Endothelial cell of umbilical vein (primary cell): Measurements from ENCODE around the gene COG6. TPM values are rescaled to one million over a fixed set of nuclear protein-coding genes. Genes with fewer than 3 reads are reported as not detected.

Experiments used
- BruUV-seq: library from RNA; stranded (reverse); fragments of 400-500 nt; replicated peaks from 2 replicates; lab custom pipeline; 2021; lab: Mats Ljungman, UMichigan
- CTCF ChIA-PET: fragments of 300-600, 350-600 bp; sonication (Branson Sonifier 250); formaldehyde crosslinking; loops from one replicate; lab custom pipeline; 2021; ENCODE audit warnings: antibody characterized with exemption, inconsistent platforms; lab: Charles Lee
- POLR2A ChIA-PET: fragments of 300-600, 350-600 bp; sonication (Branson Sonifier 250); formaldehyde crosslinking; loops from one replicate; lab custom pipeline; 2021; ENCODE audit warnings: antibody characterized with exemption, inconsistent platforms; lab: Charles Lee
- DNase-seq: peaks from one replicate; pipeline ENCODE4 v3.0.0-alpha.2; 2011; ENCODE audit warnings: low read depth, low spot score
- FAIRE-seq: peaks from 2 replicates; lab custom pipeline; 2011; peaks lifted over from hg19 to GRCh38; lab: Jason Lieb, UNC
- H2AFZ ChIP-seq: 2 replicates; pipeline ENCODE4 v1.6.0; 2012; ENCODE audit warnings: low read depth, low read length, control low read depth, inconsistent platforms
- H3K27ac ChIP-seq: 2 replicates; pipeline ENCODE4 v1.5.1; 2011; ENCODE audit warnings: low read depth, mild to moderate bottlenecking, control low read depth, low read length, moderate library complexity; ENCODE audit not compliant: insufficient read depth
- H3K27me3 ChIP-seq, 2 experiments: 2 replicates each; pipeline versions ENCODE4 v1.6.0 to v1.6.1; 2011; ENCODE audit warnings: low read length in 2 of 2, mixed read lengths in 1 of 2; ENCODE audit not compliant: control insufficient read depth in 2 of 2, insufficient read depth in 2 of 2
- H3K36me3 ChIP-seq, 2 experiments: 2 replicates in 1 of 2; 3 replicates in 1 of 2; pipeline ENCODE4 v1.5.1; 2011; ENCODE audit warnings: low read length in 2 of 2, mild to moderate bottlenecking in 1 of 2, moderate library complexity in 1 of 2; ENCODE audit not compliant: control insufficient read depth in 2 of 2, insufficient read depth in 2 of 2; ENCODE audit errors: extremely low read depth in 1 of 2
- H3K4me1 ChIP-seq: 3 replicates; pipeline ENCODE4 v1.5.1; 2011; ENCODE audit warnings: mild to moderate bottlenecking, low read length; ENCODE audit not compliant: control insufficient read depth, insufficient read depth; ENCODE audit errors: extremely low read depth
- H3K4me2 ChIP-seq: 2 replicates; pipeline ENCODE4 v1.6.1; 2011; ENCODE audit warnings: low read length, control low read depth, mixed read lengths; ENCODE audit not compliant: insufficient read depth
- H3K4me3 ChIP-seq, 3 experiments: fragments of 200-600 bp in 1 of 3; sonication (generic), shearing (Covaris generic) in 1 of 3; replicated peaks in 1 of 3; 2 replicates each; pipeline ENCODE4 v1.5.1; 2011 to 2016; ENCODE audit warnings: control low read depth in 3 of 3, low read length in 3 of 3, mild to moderate bottlenecking in 2 of 3, inconsistent platforms in 1 of 3, low read depth in 1 of 3, moderate library complexity in 1 of 3; ENCODE audit not compliant: insufficient read depth in 1 of 3
- H3K79me2 ChIP-seq: 2 replicates; pipeline ENCODE4 v1.6.0; 2012; ENCODE audit warnings: low read length, inconsistent platforms; ENCODE audit not compliant: control insufficient read depth, insufficient read depth
- H3K9ac ChIP-seq: replicated peaks from 2 replicates; pipeline ENCODE3; 2011; ENCODE audit warnings: low read length, control low read depth; ENCODE audit not compliant: insufficient read depth; ENCODE audit errors: extremely low read depth
- H3K9me1 ChIP-seq: replicated peaks from 3 replicates; pipeline ENCODE4 v1.6.0; 2011; ENCODE audit warnings: mild to moderate bottlenecking, low read length; ENCODE audit not compliant: control insufficient read depth, insufficient read depth; ENCODE audit errors: extremely low read depth
- H3K9me3 ChIP-seq: replicated peaks from 2 replicates; pipeline ENCODE4 v1.5.1; 2012; ENCODE audit warnings: low read length, inconsistent platforms; ENCODE audit not compliant: control insufficient read depth, insufficient read depth
- H4K20me1 ChIP-seq: replicated peaks from 2 replicates; pipeline ENCODE3; 2011; ENCODE audit warnings: mild to moderate bottlenecking, low read length; ENCODE audit not compliant: control insufficient read depth, insufficient read depth; ENCODE audit errors: extremely low read depth
- EZH2 ChIP-seq: IDR thresholded peaks from 2 replicates; pipeline ENCODE4 v1.6.1; 2012; ENCODE audit warnings: borderline replicate concordance, low read depth, mild to moderate bottlenecking, moderate library complexity, low read length, inconsistent platforms; ENCODE audit not compliant: severe bottlenecking
- FOS ChIP-seq: IDR thresholded peaks from 2 replicates; pipeline ENCODE4 v1.6.1; 2011; ENCODE audit warnings: mild to moderate bottlenecking, low read length, moderate library complexity, borderline replicate concordance; ENCODE audit not compliant: insufficient read depth
- GATA2 ChIP-seq: IDR thresholded peaks from 2 replicates; pipeline ENCODE4 v1.7.0; 2011; ENCODE audit warnings: low read depth, mild to moderate bottlenecking, moderate library complexity, mixed read lengths, low read length; ENCODE audit not compliant: insufficient read length, insufficient read depth
- JUN ChIP-seq: IDR thresholded peaks from 2 replicates; pipeline ENCODE4 v1.6.1; 2011; ENCODE audit warnings: borderline replicate concordance, low read depth; ENCODE audit not compliant: insufficient read length, insufficient read depth
- MYC ChIP-seq: IDR thresholded peaks from one replicate; pipeline ENCODE4 v1.6.1; 2011; ENCODE audit warnings: mild to moderate bottlenecking, low read depth, low read length
- POLR2A ChIP-seq: IDR thresholded peaks from 2 replicates; pipeline ENCODE4 v1.6.1; 2012; ENCODE audit warnings: low read depth, mild to moderate bottlenecking, control low read depth, low read length
- POLR2AphosphoS5 ChIP-seq: IDR thresholded peaks from 2 replicates; pipeline ENCODE4 v1.6.1; 2012; ENCODE audit warnings: low read depth, mild to moderate bottlenecking, control low read depth, low read length, moderate library complexity; ENCODE audit not compliant: insufficient read depth
- dilution Hi-C: fragments of 300-500 bp; cut with MboI; formaldehyde crosslinking; loops from one replicate; pipeline ENCODE4 v1.15.0; 2019; ENCODE audit warnings: low sequenced_read_pairs; ENCODE audit not compliant: extremely low pct_ligation_motif_present
- intact Hi-C: fragments of 100-400 bp; cut with micrococcal nuclease; formaldehyde crosslinking; loops from one replicate; pipeline ENCODE4 v1.10.0; 2022
- polyA plus RNA-seq, 4 experiments: library from polyadenylated mRNA; depleted of rRNA in 3 of 4; stranded (reverse) in 3 of 4; unstranded in 1 of 4; fragments of >200 nt; gene quantifications; 2 replicates each; pipeline versions ENCODE4 v1.2.1 to v1.2.3, GENCODE V29; 2011 to 2012; ENCODE audit warnings: missing spikeins in 1 of 4
- total RNA-seq: library from RNA; stranded (reverse); gene quantifications from 2 replicates; pipeline ENCODE4 v1.2.3, GENCODE V29; 2021
- TF ChIP-seq, protein P1 (sequence below): IDR thresholded peaks from 2 replicates; pipeline ENCODE4 v1.6.1; 2011; ENCODE audit not compliant: insufficient read depth, insufficient read length
- TF ChIP-seq, protein P2 (sequence below), 2 donors: IDR thresholded peaks; 1 replicate in 1 of 2; 2 replicates in 1 of 2; pipeline ENCODE4 v1.5.1; 2011; ENCODE audit warnings: low read length in 2 of 2, mild to moderate bottlenecking in 2 of 2, moderate library complexity in 2 of 2, control low read depth in 1 of 2, inconsistent platforms in 1 of 2, low read depth in 1 of 2; ENCODE audit not compliant: insufficient read depth in 1 of 2; ENCODE audit errors: extremely low read depth in 1 of 2

Gene COG6
- total and polyA plus RNA-seq, 2 donors (not counting 3 experiments of a cell fraction or from before 2014, with no cell fraction given) = 12.1 to 41.1 TPM

DNA sequence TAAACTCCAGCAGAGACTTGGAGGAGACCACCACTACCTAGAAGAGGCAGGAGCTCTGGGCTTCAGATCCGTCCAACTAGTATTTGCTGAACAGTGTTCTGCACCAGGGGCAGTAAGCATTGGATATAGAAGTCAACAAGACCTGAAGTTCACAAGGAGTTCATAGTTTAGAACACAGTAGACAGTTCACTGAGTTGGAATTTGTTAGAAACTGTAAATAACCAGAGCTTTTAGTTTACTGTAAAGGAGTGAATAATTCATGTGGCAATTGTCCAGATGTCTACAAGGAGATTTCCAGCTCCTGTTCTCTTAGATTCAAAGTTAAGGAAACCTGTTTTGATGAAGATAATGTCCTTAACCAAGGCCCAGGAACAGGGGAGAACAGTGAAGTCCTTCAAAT is 128.9 kb downstream of the COG6 start:
- no peak overlapping the region for H3K27ac ChIP-seq
- no peak overlapping the region for H3K4me2 ChIP-seq
- H3K9me1 ChIP-seq = no peaks in the 10 kb centered on the region
- H3K36me3 ChIP-seq = no peaks in the 10 kb centered on the region
- H3K9ac ChIP-seq = no peak overlapping the region
- dilution Hi-C loops = no loop called here
- intact Hi-C loops = loop anchor here (5.0 to 10.0 kb wide), 5 partner anchors 528 to 993 kb away; no protein-coding TSS in a partner anchor
- H4K20me1 ChIP-seq = no peaks in the 10 kb centered on the region
- peak; percentile 84 for DNase-seq
- H3K4me3 ChIP-seq = no peak overlapping the region
- TF ChIP-seq JUN (no peak), MYC (no peak)
- H3K9me3 ChIP-seq = no peaks in the 10 kb centered on the region
- FAIRE-seq = no peak
- no TSS peak for BruUV-seq
- H3K4me1 ChIP-seq = peaks cover 53% of the 10 kb centered on the region
- ChIA-PET CTCF (interaction anchor here (0.9 to 3.8 kb wide), 10 partner anchors 10 to 993 kb away, joined by 3 to 47 read pairs (median 4); no protein-coding TSS in a partner anchor), POLR2A (interaction anchor here (0.6 to 1.4 kb wide), 2 partner anchors 108 to 109 kb away, joined by 3 to 4 read pairs; no protein-coding TSS in a partner anchor)
- H3K79me2 ChIP-seq = no peaks in the 10 kb centered on the region
- H2AFZ ChIP-seq = no peak overlapping the region
- no peaks in the 10 kb centered on the region for H3K27me3 ChIP-seq

DNA sequence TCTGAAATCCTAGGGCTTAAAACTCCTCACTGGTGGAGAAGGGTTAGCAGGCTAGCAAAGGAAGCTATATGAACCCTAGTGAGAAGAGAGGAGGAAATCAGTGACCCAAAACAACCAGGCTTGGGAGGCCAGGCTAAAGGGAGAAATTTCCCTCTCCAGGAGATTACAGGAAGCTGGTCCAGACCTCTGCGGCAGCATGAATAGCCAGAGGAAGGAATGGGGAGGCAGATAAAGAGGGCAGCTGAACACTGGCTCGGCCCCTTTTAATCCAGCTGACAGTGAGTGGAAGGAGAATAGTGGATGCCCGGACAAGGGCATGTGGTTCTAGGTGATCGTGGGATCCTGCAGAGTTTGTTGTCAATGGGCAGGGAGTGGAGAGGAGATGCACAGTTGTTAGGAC is 130.6 kb downstream of the COG6 start:
- Histone ChIP-seq H3K9ac (peak overlapping the region; percentile 32), H2AFZ (peak overlapping the region; percentile 51), H4K20me1 (no peaks in the 10 kb centered on the region), H3K36me3 (no peaks in the 10 kb centered on the region), H3K27me3 (no peaks in the 10 kb centered on the region), H3K79me2 (no peaks in the 10 kb centered on the region), H3K9me3 (no peaks in the 10 kb centered on the region), H3K4me1 (peaks cover 41% of the 10 kb centered on the region), H3K27ac (peak overlapping the region; percentile 82), H3K4me2 (peak overlapping the region; percentile 60), H3K4me3 (peak overlapping the region in 1 of 3 experiments; percentile 22), H3K9me1 (no peaks in the 10 kb centered on the region)
- CTCF ChIA-PET = interaction anchor here (0.7 to 1.5 kb wide), 10 partner anchors 9 to 991 kb away, joined by 3 to 12 read pairs (median 4); no protein-coding TSS in a partner anchor
- FAIRE-seq (peak; percentile 97), DNase-seq (peak; percentile 97)
- BruUV-seq = no TSS peak
- intact Hi-C loops = loop anchor here (1.0 to 10.0 kb wide), 9 partner anchors 33 to 881 kb away; partner anchors contain the start of gene FOXO1
- POLR2A ChIA-PET = no interaction called here
- dilution Hi-C loops = no loop called here
- TF ChIP-seq POLR2AphosphoS5 (peak; percentile 88), JUN (peak; percentile 13), MYC (no peak), EZH2 (no peak), GATA2 (peak; percentile 91), POLR2A (peak; percentile 82), FOS (peak; percentile 22)
- TF ChIP-seq, protein P1, sequence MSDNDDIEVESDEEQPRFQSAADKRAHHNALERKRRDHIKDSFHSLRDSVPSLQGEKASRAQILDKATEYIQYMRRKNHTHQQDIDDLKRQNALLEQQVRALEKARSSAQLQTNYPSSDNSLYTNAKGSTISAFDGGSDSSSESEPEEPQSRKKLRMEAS = no peak
- TF ChIP-seq, protein P2, sequence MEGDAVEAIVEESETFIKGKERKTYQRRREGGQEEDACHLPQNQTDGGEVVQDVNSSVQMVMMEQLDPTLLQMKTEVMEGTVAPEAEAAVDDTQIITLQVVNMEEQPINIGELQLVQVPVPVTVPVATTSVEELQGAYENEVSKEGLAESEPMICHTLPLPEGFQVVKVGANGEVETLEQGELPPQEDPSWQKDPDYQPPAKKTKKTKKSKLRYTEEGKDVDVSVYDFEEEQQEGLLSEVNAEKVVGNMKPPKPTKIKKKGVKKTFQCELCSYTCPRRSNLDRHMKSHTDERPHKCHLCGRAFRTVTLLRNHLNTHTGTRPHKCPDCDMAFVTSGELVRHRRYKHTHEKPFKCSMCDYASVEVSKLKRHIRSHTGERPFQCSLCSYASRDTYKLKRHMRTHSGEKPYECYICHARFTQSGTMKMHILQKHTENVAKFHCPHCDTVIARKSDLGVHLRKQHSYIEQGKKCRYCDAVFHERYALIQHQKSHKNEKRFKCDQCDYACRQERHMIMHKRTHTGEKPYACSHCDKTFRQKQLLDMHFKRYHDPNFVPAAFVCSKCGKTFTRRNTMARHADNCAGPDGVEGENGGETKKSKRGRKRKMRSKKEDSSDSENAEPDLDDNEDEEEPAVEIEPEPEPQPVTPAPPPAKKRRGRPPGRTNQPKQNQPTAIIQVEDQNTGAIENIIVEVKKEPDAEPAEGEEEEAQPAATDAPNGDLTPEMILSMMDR (IDR thresholded peaks at IDR 0.05; ENCODE audit: extremely low read depth in 1 of 2, insufficient read depth in 1 of 2, low read depth in 1 of 2, low read length in 2 of 2) = no peak
